K562 (cell line): ENCODE measurements around the gene MAST4. TPM values are rescaled to one million over a fixed set of nuclear protein-coding genes. Genes with fewer than 3 reads are reported as not detected.

Experiments
- CSDE1 ChIP-seq, 2 experiments: fragments of 450-650 bp; IDR thresholded peaks; 2 replicates each; pipeline ENCODE4 v1.6.1; 2016; ENCODE audit warnings: mild to moderate bottlenecking in 1 of 2
- FOXA3 ChIP-seq, 2 experiments: fragments of 450-650 bp in 1 of 2; sonication (generic) in 1 of 2; formaldehyde crosslinking; IDR thresholded peaks in 1 of 2; conservative IDR thresholded peaks in 1 of 2; 2 replicates each; pipeline versions ENCODE4 v1.4.0 to v1.8.0; 2020 to 2022; ENCODE audit warnings: mild to moderate bottlenecking in 2 of 2, missing genetic modification reagents in 1 of 2
- HDAC1 ChIP-seq, 2 experiments: fragments of 450-650 bp; IDR thresholded peaks; 2 replicates each; pipeline ENCODE4 v1.6.1; 2016 to 2017; ENCODE audit warnings: inconsistent platforms in 1 of 2, mild to moderate bottlenecking in 1 of 2, moderate library complexity in 1 of 2
- HNRNPUL1 ChIP-seq: fragments of 200-400 bp; formaldehyde crosslinking; IDR thresholded peaks from 2 replicates; pipeline ENCODE4 v1.6.1; 2017; ENCODE audit warnings: low read length
- MAFF ChIP-seq: IDR thresholded peaks from 2 replicates; pipeline ENCODE4 v1.6.1; 2012; ENCODE audit warnings: low read length, improper control_type of control experiment
- MBD2 ChIP-seq: sonication (generic); IDR thresholded peaks from 2 replicates; pipeline ENCODE4 v1.6.1; 2016; ENCODE audit warnings: low read depth, borderline replicate concordance
- NR1H2 ChIP-seq: sonication (generic); formaldehyde crosslinking; IDR thresholded peaks from 2 replicates; pipeline ENCODE4 v1.4.0; 2020; ENCODE audit warnings: mild to moderate bottlenecking, missing genetic modification reagents
- PHF21A ChIP-seq: fragments of 450-650 bp; IDR thresholded peaks from 2 replicates; pipeline ENCODE4 v1.6.1; 2017; ENCODE audit warnings: low read depth, borderline replicate concordance
- PHF8 ChIP-seq: fragments of 200-600 bp; sonication (generic); IDR thresholded peaks from 2 replicates; pipeline ENCODE4 v1.6.1; 2012; ENCODE audit warnings: mixed run types, mild to moderate bottlenecking, inconsistent platforms, low read length, moderate library complexity, borderline replicate concordance
- POLR2A ChIP-seq: fragments of 450-650 bp; conservative IDR thresholded peaks from 2 replicates; pipeline ENCODE4 v1.6.1; 2016
- POLR2B ChIP-seq: fragments of 450-650 bp; IDR thresholded peaks from 2 replicates; pipeline ENCODE4 v1.6.1; 2018; ENCODE audit warnings: low read depth; ENCODE audit not compliant: partially characterized antibody
- POLR2H ChIP-seq: IDR thresholded peaks from 2 replicates; pipeline ENCODE4 v1.6.1; 2016; ENCODE audit warnings: missing genetic modification characterization, low read depth, mild to moderate bottlenecking, control low read depth, missing compliant biosample characterization, moderate library complexity
- RAD21 ChIP-seq, 2 experiments: fragments of 250-450 bp in 1 of 2; fragments of 450-650 bp in 1 of 2; sonication (Bioruptor Pico) in 1 of 2; formaldehyde crosslinking in 1 of 2; IDR thresholded peaks in 1 of 2; conservative IDR thresholded peaks in 1 of 2; 2 replicates each; pipeline versions ENCODE4 v1.4.0 to v1.8.0; 2020 to 2022; ENCODE audit warnings: mild to moderate bottlenecking in 2 of 2, moderate library complexity in 1 of 2
- STAT5A ChIP-seq: IDR thresholded peaks from 2 replicates; pipeline ENCODE4 v1.6.1; 2012; ENCODE audit warnings: low read length, inconsistent platforms, borderline replicate concordance
- SUPT5H ChIP-seq: fragments of 450-650 bp; IDR thresholded peaks from 2 replicates; pipeline ENCODE4 v1.6.1; 2016
- TRIM24 ChIP-seq, 2 experiments: fragments of 450-650 bp; IDR thresholded peaks; 2 replicates each; pipeline ENCODE4 v1.6.1; 2016
- USF1 ChIP-seq: sonication (generic); formaldehyde crosslinking; IDR thresholded peaks from 2 replicates; pipeline ENCODE4 v1.9.0; 2022; ENCODE audit warnings: mild to moderate bottlenecking, missing genetic modification reagents
- ZBTB5 ChIP-seq: fragments of 450-650 bp; IDR thresholded peaks from 2 replicates; pipeline ENCODE4 v1.6.1; 2017; ENCODE audit warnings: antibody characterized with exemption
- ZBTB7A ChIP-seq: IDR thresholded peaks from 2 replicates; pipeline ENCODE4 v1.6.1; 2011; ENCODE audit warnings: low read depth, mild to moderate bottlenecking, low read length, moderate library complexity, borderline replicate concordance; ENCODE audit not compliant: control insufficient read depth
- polyA plus RNA-seq, 8 experiments: library from polyadenylated mRNA; depleted of rRNA in 4 of 8; stranded (reverse) in 5 of 8; unstranded in 3 of 8; fragments of >200 nt; fragmentation: Nextera tagmentation in 2 of 8; fragmentation: Illumina TruSeq in 1 of 8; extraction: Ambion mirVana in 2 of 8; extraction: Trizol in 1 of 8; gene quantifications; 2 replicates each; pipeline versions ENCODE4 v1.2.1 to v1.2.3, GENCODE V29; 2011 to 2014; ENCODE audit warnings: inconsistent platforms in 1 of 8, missing spikeins in 1 of 8
- total RNA-seq, 7 experiments: library from RNA; depleted of rRNA in 6 of 7; stranded (reverse); fragments of >200 nt in 6 of 7; fragmentation: Illumina TruSeq in 2 of 7; extraction: Trizol in 2 of 7; gene quantifications; 2 replicates each; pipeline versions ENCODE4 v1.2.1 to v1.2.3, GENCODE V29; 2011 to 2021; ENCODE audit warnings: low replicate concordance in 1 of 7
- TF ChIP-seq, protein P1 (sequence below): fragments of 450-650 bp; formaldehyde crosslinking; IDR thresholded peaks from 2 replicates; pipeline ENCODE4 v1.4.0; 2020; ENCODE audit warnings: mild to moderate bottlenecking
- TF ChIP-seq, protein P2 (sequence below): fragments of 250-450 bp; sonication (Bioruptor Pico); IDR thresholded peaks from 2 replicates; pipeline ENCODE4 v1.9.0; 2021; ENCODE audit warnings: mild to moderate bottlenecking, inconsistent platforms
- TF ChIP-seq, protein P3 (sequence below): fragments of 450-650 bp; formaldehyde crosslinking; IDR thresholded peaks from 2 replicates; pipeline ENCODE4 v1.4.0; 2022; ENCODE audit warnings: mild to moderate bottlenecking, moderate library complexity

The MAST4 gene
- total and polyA plus RNA-seq, 9 of the 15 experiments (the other 6 are each of a cell fraction or from before 2014, with no cell fraction given) = 0.88 to 10.1 (median 5.2) TPM

GRCh38 chr5:67004730-67005350, 408.6 kb downstream of the MAST4 start (continued):
- no peak for TF ChIP-seq ZBTB5
- TF ChIP-seq MAFF = no peak
- no peak for TF ChIP-seq USF1 (CRISPR knock-in tag)
- TF ChIP-seq HDAC1 (IDR thresholded peaks at IDR 0.05) = 0 out of 4 replicates have a peak, but pooled peaks of 1 of the 2 experiments have one; percentile 5
- peak; percentile 36; the same call in 1 of the 2 replicates for TF ChIP-seq ZBTB7A
- TF ChIP-seq MBD2 = no peak
- no peak; the same call in 1 of the 2 replicates for TF ChIP-seq POLR2H
- TF ChIP-seq, protein P1, sequence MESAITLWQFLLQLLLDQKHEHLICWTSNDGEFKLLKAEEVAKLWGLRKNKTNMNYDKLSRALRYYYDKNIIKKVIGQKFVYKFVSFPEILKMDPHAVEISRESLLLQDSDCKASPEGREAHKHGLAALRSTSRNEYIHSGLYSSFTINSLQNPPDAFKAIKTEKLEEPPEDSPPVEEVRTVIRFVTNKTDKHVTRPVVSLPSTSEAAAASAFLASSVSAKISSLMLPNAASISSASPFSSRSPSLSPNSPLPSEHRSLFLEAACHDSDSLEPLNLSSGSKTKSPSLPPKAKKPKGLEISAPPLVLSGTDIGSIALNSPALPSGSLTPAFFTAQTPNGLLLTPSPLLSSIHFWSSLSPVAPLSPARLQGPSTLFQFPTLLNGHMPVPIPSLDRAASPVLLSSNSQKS (CRISPR knock-in tag) = no peak
- no peak for TF ChIP-seq HNRNPUL1
- TF ChIP-seq FOXA3 (CRISPR knock-in tag; conservative IDR thresholded peaks at IDR 0.05 in 1 of 2, IDR thresholded peaks at IDR 0.05 in 1 of 2) = no peak
- TF ChIP-seq, protein P2, sequence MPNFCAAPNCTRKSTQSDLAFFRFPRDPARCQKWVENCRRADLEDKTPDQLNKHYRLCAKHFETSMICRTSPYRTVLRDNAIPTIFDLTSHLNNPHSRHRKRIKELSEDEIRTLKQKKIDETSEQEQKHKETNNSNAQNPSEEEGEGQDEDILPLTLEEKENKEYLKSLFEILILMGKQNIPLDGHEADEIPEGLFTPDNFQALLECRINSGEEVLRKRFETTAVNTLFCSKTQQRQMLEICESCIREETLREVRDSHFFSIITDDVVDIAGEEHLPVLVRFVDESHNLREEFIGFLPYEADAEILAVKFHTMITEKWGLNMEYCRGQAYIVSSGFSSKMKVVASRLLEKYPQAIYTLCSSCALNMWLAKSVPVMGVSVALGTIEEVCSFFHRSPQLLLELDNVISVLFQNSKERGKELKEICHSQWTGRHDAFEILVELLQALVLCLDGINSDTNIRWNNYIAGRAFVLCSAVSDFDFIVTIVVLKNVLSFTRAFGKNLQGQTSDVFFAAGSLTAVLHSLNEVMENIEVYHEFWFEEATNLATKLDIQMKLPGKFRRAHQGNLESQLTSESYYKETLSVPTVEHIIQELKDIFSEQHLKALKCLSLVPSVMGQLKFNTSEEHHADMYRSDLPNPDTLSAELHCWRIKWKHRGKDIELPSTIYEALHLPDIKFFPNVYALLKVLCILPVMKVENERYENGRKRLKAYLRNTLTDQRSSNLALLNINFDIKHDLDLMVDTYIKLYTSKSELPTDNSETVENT (CRISPR knock-in tag) = no peak
- 0 out of 2 replicates have a peak, but pooled peaks have one; percentile 0 for TF ChIP-seq PHF21A
- no peak for TF ChIP-seq NR1H2
- TF ChIP-seq CSDE1 (IDR thresholded peaks at IDR 0.05) = 0 out of 4 replicates have a peak, but pooled peaks of 1 of the 2 experiments have one; percentile 39
- 0 out of 4 replicates have a peak, but pooled peaks of 1 of the 2 experiments have one; percentile 4 for TF ChIP-seq TRIM24 (IDR thresholded peaks at IDR 0.05)
- peak; percentile 78 for TF ChIP-seq POLR2A
- no peak for TF ChIP-seq STAT5A
- TF ChIP-seq PHF8 = peak; percentile 17; the same call in 1 of the 2 replicates
- TF ChIP-seq POLR2B = peak; percentile 2
- TF ChIP-seq RAD21 (CRISPR knock-in tag; conservative IDR thresholded peaks at IDR 0.05 in 1 of 2, IDR thresholded peaks at IDR 0.05 in 1 of 2) = 0 out of 4 replicates have a peak, but pooled peaks of 1 of the 2 experiments have one; percentile 14
- TF ChIP-seq, protein P3, sequence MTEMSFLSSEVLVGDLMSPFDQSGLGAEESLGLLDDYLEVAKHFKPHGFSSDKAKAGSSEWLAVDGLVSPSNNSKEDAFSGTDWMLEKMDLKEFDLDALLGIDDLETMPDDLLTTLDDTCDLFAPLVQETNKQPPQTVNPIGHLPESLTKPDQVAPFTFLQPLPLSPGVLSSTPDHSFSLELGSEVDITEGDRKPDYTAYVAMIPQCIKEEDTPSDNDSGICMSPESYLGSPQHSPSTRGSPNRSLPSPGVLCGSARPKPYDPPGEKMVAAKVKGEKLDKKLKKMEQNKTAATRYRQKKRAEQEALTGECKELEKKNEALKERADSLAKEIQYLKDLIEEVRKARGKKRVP = no peak
- TF ChIP-seq SUPT5H = peak; percentile 73; the same call in 1 of the 2 replicates
